Central memory CD8-positive, alpha-beta T cell (primary cell): ENCODE measurements around the gene CNTROB.

Experiments
- ATAC-seq: fragments of 150-1000 bp; cut with Tn5 transposase; replicated peaks from 2 replicates; pipeline ENCODE4 v1.10.0; 2022; ENCODE audit warnings: mild to moderate bottlenecking, moderate FRiP score, moderate number of reproducible peaks; ENCODE audit not compliant: poor library complexity, severe bottlenecking; ENCODE audit errors: extremely low read depth
- DNase-seq, 2 donors: peaks; one replicate each; pipeline ENCODE4 v3.0.0; 2021; ENCODE audit warnings: low spot score in 2 of 2
- H3K27ac Mint-ChIP-seq: one replicate; pipeline ENCODE4 v1.8.0; 2022; ENCODE audit warnings: low read depth, mild to moderate bottlenecking, moderate library complexity, mixed read lengths
- H3K27me3 Mint-ChIP-seq: one replicate; pipeline ENCODE4 v1.8.0; 2022; ENCODE audit warnings: mixed read lengths
- H3K36me3 Mint-ChIP-seq: one replicate; pipeline ENCODE4 v1.8.0; 2022; ENCODE audit warnings: mild to moderate bottlenecking, moderate library complexity, mixed read lengths; ENCODE audit not compliant: insufficient read depth
- H3K4me1 Mint-ChIP-seq: one replicate; pipeline ENCODE4 v1.8.0; 2022; ENCODE audit warnings: mixed read lengths
- H3K4me3 Mint-ChIP-seq: one replicate; pipeline ENCODE4 v1.8.0; 2022; ENCODE audit warnings: mild to moderate bottlenecking, moderate library complexity, mixed read lengths
- H3K9me3 Mint-ChIP-seq: one replicate; pipeline ENCODE4 v1.8.0; 2022; ENCODE audit warnings: mixed read lengths

CNTROB gene

GRCh38 chr17:7889166-7889955 is 42.6 kb upstream of the CNTROB start:
- Mint-ChIP-seq H3K4me3 (no peak overlapping the region), H3K36me3 (peaks cover 51% of the 10 kb centered on the region), H3K9me3 (no peaks in the 10 kb centered on the region), H3K27me3 (no peaks in the 10 kb centered on the region), H3K4me1 (peaks cover 10% of the 10 kb centered on the region), H3K27ac (no peak overlapping the region)
- no peak for DNase-seq
- no peak for ATAC-seq

- Mint-ChIP-seq H3K4me1 (peaks cover 30% of the 10 kb centered on the region), H3K36me3 (peaks cover 71% of the 10 kb centered on the region), H3K27ac (no peak overlapping the region), H3K4me3 (no peak overlapping the region), H3K27me3 (no peaks in the 10 kb centered on the region), H3K9me3 (no peaks in the 10 kb centered on the region)
- ATAC-seq (no peak), DNase-seq (no peak)
These were observed 38.7 kb upstream of the CNTROB start for GRCh38 chr17:7893187-7893880.

- ATAC-seq: no peak
- Mint-ChIP-seq H3K9me3 (no peaks in the 10 kb centered on the region), H3K4me3 (no peak overlapping the region), H3K36me3 (peaks cover 78% of the 10 kb centered on the region), H3K27me3 (no peaks in the 10 kb centered on the region), H3K4me1 (peaks cover 30% of the 10 kb centered on the region), H3K27ac (no peak overlapping the region)
- DNase-seq: no peak
These were observed 37.8 kb upstream of the CNTROB start for GRCh38 chr17:7894226-7894625.

GRCh38 chr17:7894866-7895265 is 37.1 kb upstream of the CNTROB start:
- no peak overlapping the region for H3K27ac Mint-ChIP-seq
- DNase-seq (no peak), ATAC-seq (no peak)
- H3K4me3 Mint-ChIP-seq: no peak overlapping the region
- no peaks in the 10 kb centered on the region for H3K9me3 Mint-ChIP-seq
- H3K27me3 Mint-ChIP-seq: no peaks in the 10 kb centered on the region
- H3K4me1 Mint-ChIP-seq: peaks cover 30% of the 10 kb centered on the region
- H3K36me3 Mint-ChIP-seq: peaks cover 75% of the 10 kb centered on the region

- no peaks in the 10 kb centered on the region for H3K27me3 Mint-ChIP-seq
- ATAC-seq (no peak), DNase-seq (no peak)
- no peak overlapping the region for H3K4me3 Mint-ChIP-seq
- H3K36me3 Mint-ChIP-seq: peaks cover 75% of the 10 kb centered on the region
- H3K4me1 Mint-ChIP-seq: peaks cover 22% of the 10 kb centered on the region
- H3K9me3 Mint-ChIP-seq: no peaks in the 10 kb centered on the region
- no peak overlapping the region for H3K27ac Mint-ChIP-seq
These were observed 34.9 kb upstream of the CNTROB start for GRCh38 chr17:7897090-7897489.

- Mint-ChIP-seq H3K36me3 (peaks cover 75% of the 10 kb centered on the region), H3K9me3 (no peaks in the 10 kb centered on the region), H3K4me1 (peaks cover 22% of the 10 kb centered on the region), H3K4me3 (no peak overlapping the region), H3K27me3 (no peaks in the 10 kb centered on the region), H3K27ac (no peak overlapping the region)
- peak; percentile 36 for ATAC-seq
- DNase-seq: no peak
These were observed 34.2 kb upstream of the CNTROB start for GRCh38 chr17:7897773-7898172.

- Mint-ChIP-seq H3K27ac (peak overlapping the region; percentile 3), H3K4me3 (no peak overlapping the region), H3K9me3 (no peaks in the 10 kb centered on the region), H3K27me3 (no peaks in the 10 kb centered on the region), H3K36me3 (peaks cover 67% of the 10 kb centered on the region), H3K4me1 (peaks cover 12% of the 10 kb centered on the region)
- no peak for ATAC-seq
- no peak for DNase-seq
These were observed 28.6 kb upstream of the CNTROB start for GRCh38 chr17:7903154-7904103.

GRCh38 chr17:7909089-7909488 is 22.9 kb upstream of the CNTROB start:
- Mint-ChIP-seq H3K27ac (no peak overlapping the region), H3K4me3 (no peak overlapping the region), H3K27me3 (no peaks in the 10 kb centered on the region), H3K9me3 (no peaks in the 10 kb centered on the region), H3K4me1 (peaks cover 6% of the 10 kb centered on the region), H3K36me3 (peaks cover 45% of the 10 kb centered on the region)
- ATAC-seq (no peak), DNase-seq (no peak)

- H3K9me3 Mint-ChIP-seq: no peaks in the 10 kb centered on the region
- peak overlapping the region; percentile 56 for H3K27ac Mint-ChIP-seq
- no peak for DNase-seq
- no peaks in the 10 kb centered on the region for H3K27me3 Mint-ChIP-seq
- no peak overlapping the region for H3K4me3 Mint-ChIP-seq
- H3K36me3 Mint-ChIP-seq: peaks cover 40% of the 10 kb centered on the region
- peaks cover 7% of the 10 kb centered on the region for H3K4me1 Mint-ChIP-seq
- no peak for ATAC-seq
These were observed 21.7 kb upstream of the CNTROB start for GRCh38 chr17:7910281-7910680.

GRCh38 chr17:7910711-7911110 is 21.3 kb upstream of the CNTROB start:
- no peaks in the 10 kb centered on the region for H3K9me3 Mint-ChIP-seq
- DNase-seq (no peak), ATAC-seq (no peak)
- H3K27ac Mint-ChIP-seq: peak overlapping the region; percentile 56
- H3K36me3 Mint-ChIP-seq: peaks cover 37% of the 10 kb centered on the region
- no peak overlapping the region for H3K4me3 Mint-ChIP-seq
- peaks cover 12% of the 10 kb centered on the region for H3K4me1 Mint-ChIP-seq
- no peaks in the 10 kb centered on the region for H3K27me3 Mint-ChIP-seq

- no peak overlapping the region for H3K4me3 Mint-ChIP-seq
- DNase-seq: no peak
- H3K27ac Mint-ChIP-seq: peak overlapping the region; percentile 56
- peaks cover 34% of the 10 kb centered on the region for H3K36me3 Mint-ChIP-seq
- peaks cover 12% of the 10 kb centered on the region for H3K4me1 Mint-ChIP-seq
- no peaks in the 10 kb centered on the region for H3K27me3 Mint-ChIP-seq
- ATAC-seq: no peak
- no peaks in the 10 kb centered on the region for H3K9me3 Mint-ChIP-seq
These were observed 20.9 kb upstream of the CNTROB start for GRCh38 chr17:7911116-7911515.

GRCh38 chr17:7912927-7913524 is 19.0 kb upstream of the CNTROB start:
- Mint-ChIP-seq H3K36me3 (peaks cover 26% of the 10 kb centered on the region), H3K4me1 (peaks cover 21% of the 10 kb centered on the region), H3K4me3 (no peak overlapping the region), H3K27me3 (no peaks in the 10 kb centered on the region), H3K9me3 (no peaks in the 10 kb centered on the region), H3K27ac (no peak overlapping the region)
- ATAC-seq (peak; percentile 30), DNase-seq (peak in 1 of 2 donors; percentile 45)
